Transverse colon (tissue), 4 donors: ENCODE data around the gene MT1E. TPM values are rescaled to one million over a fixed set of nuclear protein-coding genes. Genes with fewer than 3 reads are reported as not detected.
"Not testable (repeated sequence)": the region's sequence is repeated elsewhere in the genome, so short reads cannot be mapped to it uniquely, and the experiment has no call there.

Source experiments
- DNase-seq: peaks from one replicate; pipeline ENCODE4 v3.0.0-alpha.2; 2019
- H3K27ac ChIP-seq, 4 donors: fragments of 200-600 bp; sonication (generic); 2 replicates each; pipeline ENCODE4 v1.5.1; 2016 to 2018; ENCODE audit warnings: inconsistent platforms in 4 of 4
- H3K27me3 ChIP-seq: fragments of 200-600 bp; sonication (generic); 2 replicates; pipeline ENCODE4 v1.5.1; 2017; ENCODE audit warnings: inconsistent platforms
- H3K36me3 ChIP-seq, 4 donors: fragments of 200-600 bp; sonication (generic); 2 replicates each; pipeline ENCODE4 v1.5.1; 2017 to 2019; ENCODE audit warnings: inconsistent platforms in 4 of 4
- H3K4me1 ChIP-seq, 4 donors: fragments of 200-600 bp; sonication (generic); 2 replicates each; pipeline ENCODE4 v1.5.1; 2017 to 2020; ENCODE audit warnings: inconsistent platforms in 4 of 4
- H3K4me3 ChIP-seq, 4 donors: fragments of 200-600 bp; sonication (generic); 1 replicate in 1 of 4; 2 replicates in 3 of 4; pipeline versions ENCODE4 v1.5.1 to v1.6.1; 2017 to 2019; ENCODE audit warnings: inconsistent platforms in 4 of 4
- H3K9me3 ChIP-seq, 2 donors: fragments of 200-600 bp; sonication (generic); 2 replicates each; pipeline ENCODE4 v1.5.1; 2017 to 2019; ENCODE audit warnings: inconsistent platforms in 2 of 2
- CTCF ChIP-seq, 5 experiments: fragments of 200-600 bp in 3 of 5; fragments of 450-650 bp in 2 of 5; sonication (generic) in 3 of 5; IDR thresholded peaks; 1 replicate in 2 of 5; 2 replicates in 3 of 5; pipeline ENCODE4 v1.5.1; 2016 to 2017; ENCODE audit warnings: antibody characterized with exemption in 5 of 5, inconsistent platforms in 3 of 5, mild to moderate bottlenecking in 2 of 5, moderate library complexity in 1 of 5
- EP300 ChIP-seq: sonication (generic); formaldehyde crosslinking; IDR thresholded peaks from one replicate; pipeline ENCODE4 v1.6.1; 2017; ENCODE audit warnings: antibody characterized with exemption, low read depth
- POLR2A ChIP-seq: fragments of 450-650 bp; IDR thresholded peaks from one replicate; pipeline ENCODE4 v1.6.1; 2016; ENCODE audit warnings: antibody characterized with exemption, mild to moderate bottlenecking, moderate library complexity
- POLR2AphosphoS5 ChIP-seq, 3 donors: sonication (generic); formaldehyde crosslinking; IDR thresholded peaks; one replicate each; pipeline ENCODE4 v1.6.1; 2016; ENCODE audit warnings: antibody characterized with exemption in 3 of 3
- whole genome bisulfite sequencing, 2 donors: methylation state at CpG; one replicate each; pipeline ENCODE4 v1.1.5; 2018; ENCODE audit warnings: low coverage in 1 of 2; 5-methylcytosine and 5-hydroxymethylcytosine counted together
- in situ Hi-C, 4 donors: fragments of 200-750 bp; cut with MboI; loops; one replicate each; pipeline versions ENCODE4 v1.15.0 to v1.15.1; 2017; ENCODE audit warnings: low sequenced_read_pairs in 3 of 4, low pct_ligation_motif_present in 1 of 4, low pct_unique_long_range_greater_than_20kb in 1 of 4
- intact Hi-C: fragments of 100-400 bp; cut with DNase I; formaldehyde crosslinking; loops from one replicate; pipeline ENCODE4 v1.15.1; 2023; ENCODE audit warnings: low total_unique reads
- total RNA-seq, 4 donors: library from RNA; depleted of rRNA; stranded (reverse); fragments of >200 nt; gene quantifications; one replicate each; pipeline ENCODE4 v1.1.0, GENCODE V29; 2016

MT1E gene
- total RNA-seq, 4 donors from 2014 or later: 109 to 1,058 (median 257) TPM

GRCh38 chr16:56662357-56663354, 37.1 kb downstream of the MT1E start:
- TF ChIP-seq EP300 (no peak), CTCF (IDR thresholded peaks at IDR 0.05) (no peak), POLR2AphosphoS5 (IDR thresholded peaks at IDR 0.05) (no peak), POLR2A (no peak)
- H3K4me3 ChIP-seq: peak overlapping the region in 1 of 4 donors; percentile 23
- in situ Hi-C loops: no loop called here
- no peaks in the 10 kb centered on the region for H3K9me3 ChIP-seq
- peaks cover 61% of the 10 kb centered on the region for H3K27me3 ChIP-seq
- H3K36me3 ChIP-seq: no peaks in the 10 kb centered on the region
- DNase-seq: no peak
- WGBS, 2 donors: 22 to 50% methylated on average over 9 to 46 of the region's 48 CpGs
- peaks cover 5 to 21% (median 15%) of the 10 kb centered on the region in 4 donors for H3K4me1 ChIP-seq
- intact Hi-C loops: no loop called here
- no peak overlapping the region for H3K27ac ChIP-seq

- in situ Hi-C loops: no loop called here
- WGBS, 2 donors: 83 to 100% methylated on average over 1 of the region's 1 CpG
- H3K4me1 ChIP-seq: peaks cover 4 to 28% (median 14%) of the 10 kb centered on the region in 4 donors
- no peak overlapping the region for H3K27ac ChIP-seq
- no peak for TF ChIP-seq CTCF (IDR thresholded peaks at IDR 0.05)
- TF ChIP-seq POLR2A: no peak
- TF ChIP-seq POLR2AphosphoS5 (IDR thresholded peaks at IDR 0.05): no peak
- TF ChIP-seq EP300: no peak
- no peaks in the 10 kb centered on the region for H3K9me3 ChIP-seq
- H3K27me3 ChIP-seq: peaks cover 69% of the 10 kb centered on the region
- no peak for DNase-seq
- H3K36me3 ChIP-seq: no peaks in the 10 kb centered on the region
- no peak overlapping the region for H3K4me3 ChIP-seq
- intact Hi-C loops: no loop called here
These were observed 38.9 kb downstream of the MT1E start for GRCh38 chr16:56664506-56664905.

GRCh38 chr16:56665286-56666261, 40.0 kb downstream of the MT1E start:
- intact Hi-C loops: not testable (repeated sequence)

GRCh38 chr16:56667581-56668571, 42.3 kb downstream of the MT1E start, which contains the start of gene MT1G:
Gene MT1G, minus strand, starts transcription at chr16:56668065. Its CDS starts 72 bp downstream, at chr16:56667993.
- Histone ChIP-seq H3K4me3 (peak within 1 kb of the TSS in 2 of 4 donors; percentile 21 to 47), H3K4me1 (peaks cover 5 to 30% (median 19%) of the 10 kb centered on the region in 4 donors), H3K27me3 (peaks cover 88% of the 10 kb centered on the region), H3K9me3 (no peaks in the 10 kb centered on the region), H3K36me3 (no peaks in the 10 kb centered on the region), H3K27ac (peak within 1 kb of the TSS in 1 of 4 donors; percentile 56)
- TF ChIP-seq POLR2AphosphoS5 (IDR thresholded peaks at IDR 0.05) (peak; percentile 53 to 97 (median 53)), CTCF (IDR thresholded peaks at IDR 0.05) (no peak), POLR2A (peak; percentile 99), EP300 (peak; percentile 30)
- intact Hi-C loops: no loop called here
- peak; percentile 74 for DNase-seq
- WGBS, 2 donors: 24% methylated on average over 26 of the region's 46 CpGs; no CpG with 5 or more reads in 1 of the 2 donors
- in situ Hi-C loops: no loop called here

More at GRCh38 chr16:56665286-56666261, 40.0 kb downstream of the MT1E start:
- Histone ChIP-seq H3K27me3 (peaks cover 80% of the 10 kb centered on the region), H3K4me1 (peaks cover 5 to 34% (median 19%) of the 10 kb centered on the region in 4 donors)
- H3K9me3 ChIP-seq, H3K27ac ChIP-seq, H3K36me3 ChIP-seq, H3K4me3 ChIP-seq, in situ Hi-C loops, DNase-seq: not testable (repeated sequence)
- WGBS, 2 donors: 72 to 80% methylated on average over 5 to 8 of the region's 8 CpGs
